ENCODE measurements around the gene ALKBH6. TPM values are rescaled to one million over a fixed set of nuclear protein-coding genes. Genes with fewer than 3 reads are reported as not detected.

Gene ALKBH6
- total RNA-seq, 1 donor from 2014 or later = 9.0 TPM

- no peak for DNase-seq (ENCODE audit: low spot score in 2 of 2)
Measured at GRCh38 chr19:35973487-35973886, 40.5 kb downstream of the ALKBH6 start.

GRCh38 chr19:35966771-35967170 is 47.2 kb downstream of the ALKBH6 start:
- DNase-seq (ENCODE audit: low spot score in 2 of 2) (no peak), FAIRE-seq (no peak)

More at GRCh38 chr19:35973487-35973886, 40.5 kb downstream of the ALKBH6 start:
- no peak for FAIRE-seq

GRCh38 chr19:35963514-35963913 is 50.5 kb downstream of the ALKBH6 start:
- FAIRE-seq (no peak), DNase-seq (ENCODE audit: low spot score in 2 of 2) (no peak)

GRCh38 chr19:35960432-35960972 is 53.5 kb downstream of the ALKBH6 start:
- no peak for DNase-seq (ENCODE audit: low spot score in 2 of 2)
- no peak for FAIRE-seq

- FAIRE-seq = no peak
- no peak for DNase-seq (ENCODE audit: low spot score in 2 of 2)
Measured at GRCh38 chr19:35959968-35960320, 54.1 kb downstream of the ALKBH6 start.

Other genes with a start within 250 kb of the ALKBH6 start
- gene ARHGAP33, start 238.6 kb downstream of the ALKBH6 start, total RNA-seq = 52.6 TPM
- gene PRODH2, start 201.4 kb downstream of the ALKBH6 start, total RNA-seq = not detected
- 1.2 TPM for gene NPHS1, start 161.7 kb downstream of the ALKBH6 start, total RNA-seq
- 0.41 TPM for gene KIRREL2, start 157.3 kb downstream of the ALKBH6 start, total RNA-seq
- 214 TPM for gene APLP1, start 145.6 kb downstream of the ALKBH6 start, total RNA-seq
- gene NFKBID, start 113.7 kb downstream of the ALKBH6 start, total RNA-seq = 2.4 TPM
- 0.41 TPM for gene HCST, start 111.7 kb downstream of the ALKBH6 start, total RNA-seq
- gene TYROBP, start 105.9 kb downstream of the ALKBH6 start, total RNA-seq = 2.9 TPM
- gene LRFN3, start 77.8 kb downstream of the ALKBH6 start, total RNA-seq = 7.7 TPM
- 13.9 TPM for gene SDHAF1, start 19.0 kb downstream of the ALKBH6 start, total RNA-seq
- gene SYNE4, start 5.4 kb downstream of the ALKBH6 start, total RNA-seq = not detected
- 24.9 TPM for gene CLIP3, start 18.7 kb upstream of the ALKBH6 start, total RNA-seq
- gene THAP8, start 40.1 kb upstream of the ALKBH6 start, total RNA-seq = 2.9 TPM
- gene WDR62, start 40.7 kb upstream of the ALKBH6 start, total RNA-seq = 0.82 TPM
- gene OVOL3, start 96.9 kb upstream of the ALKBH6 start, total RNA-seq = not detected
- 71.3 TPM for gene POLR2I, start 100.7 kb upstream of the ALKBH6 start, total RNA-seq
- gene TBCB, start 101.3 kb upstream of the ALKBH6 start, total RNA-seq = 496 TPM
- gene CAPNS1, start 125.9 kb upstream of the ALKBH6 start, total RNA-seq = 98.6 TPM
- 1.6 TPM for gene COX7A1, start 138.2 kb upstream of the ALKBH6 start, total RNA-seq
- 19.6 TPM for gene ZNF565, start 200.5 kb upstream of the ALKBH6 start, total RNA-seq
- 86.0 TPM for gene ZNF146, start 200.9 kb upstream of the ALKBH6 start, total RNA-seq